Adipose tissue (tissue), 3 donors: ENCODE data around the gene ENPP3. TPM values are rescaled to one million over a fixed set of nuclear protein-coding genes. Genes with fewer than 3 reads are reported as not detected.
"Not testable (repeated sequence)": the region's sequence is repeated elsewhere in the genome, so short reads cannot be mapped to it uniquely, and the experiment has no call there.

Experiments
- H3K27ac ChIP-seq: one replicate; pipeline ENCODE4 v1.5.1; 2013; ENCODE audit warnings: low read depth, low read length
- WGBS, 3 donors: extraction: QIAGEN DNeasy Blood & Tissue Kit; methylation state at CpG; one replicate each; pipeline ENCODE4 v1.1.7; 2013; 5-methylcytosine and 5-hydroxymethylcytosine counted together
- polyA plus RNA-seq, 3 donors: library from polyadenylated mRNA; stranded (reverse); fragments of 200-250 nt; gene quantifications; one replicate each; pipeline ENCODE4 v1.2.3, GENCODE V29; 2013
- donor health status: healthy with polysubstance abuse.
- donor health status: Bipolar disorder and iron deficiency.
- donor health status: healthy.

ENPP3 gene
- polyA plus RNA-seq, 3 donors: 0.09 to 0.56 (median 0.54) TPM

DNA sequence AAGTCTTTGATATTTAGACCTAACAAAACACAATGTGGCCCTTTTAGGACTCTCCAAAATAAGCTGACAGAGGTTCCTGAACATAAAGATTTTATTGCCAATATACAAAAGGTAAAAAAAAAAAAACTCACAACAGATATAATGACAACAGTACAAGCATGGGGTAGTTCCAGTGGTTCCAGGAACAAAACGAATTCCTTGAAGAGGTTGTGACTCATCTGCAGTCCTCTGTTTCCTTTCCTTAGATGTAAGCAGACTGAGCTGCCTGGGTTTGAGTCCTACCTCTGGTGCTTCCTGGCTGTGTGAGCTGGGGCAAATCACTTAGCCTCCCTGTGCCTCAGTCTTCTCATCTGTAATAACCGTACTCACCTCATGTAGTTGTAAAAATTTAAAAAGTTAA lies 87.0 kb downstream of the ENPP3 start:
- 74 to 86% (median 80%) methylated on average over 2 of the region's 2 CpGs for WGBS, 3 donors
- no peak overlapping the region for H3K27ac ChIP-seq

DNA sequence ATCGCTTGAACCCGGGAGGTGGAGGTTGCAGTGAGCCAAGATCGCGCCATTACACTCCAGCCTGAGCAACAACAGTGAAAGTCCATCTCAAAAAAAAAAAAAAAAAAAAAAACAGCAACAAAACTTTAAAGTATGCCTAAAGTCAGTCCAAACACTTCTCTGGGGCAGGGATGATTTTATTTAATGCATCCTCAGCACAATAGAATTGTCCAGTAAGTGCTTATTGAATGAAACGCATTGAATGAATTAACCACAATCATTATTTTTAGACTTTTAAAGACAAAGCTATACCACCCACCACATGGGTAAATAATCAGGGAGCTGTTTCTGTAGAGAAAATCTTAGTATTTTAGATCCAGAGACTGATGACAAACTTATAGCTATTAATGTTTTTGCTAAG lies 90.4 kb downstream of the ENPP3 start:
- H3K27ac ChIP-seq: no peak overlapping the region
- whole genome bisulfite sequencing, 3 donors: 91 to 98% (median 96%) methylated on average over 5 of the region's 5 CpGs

DNA sequence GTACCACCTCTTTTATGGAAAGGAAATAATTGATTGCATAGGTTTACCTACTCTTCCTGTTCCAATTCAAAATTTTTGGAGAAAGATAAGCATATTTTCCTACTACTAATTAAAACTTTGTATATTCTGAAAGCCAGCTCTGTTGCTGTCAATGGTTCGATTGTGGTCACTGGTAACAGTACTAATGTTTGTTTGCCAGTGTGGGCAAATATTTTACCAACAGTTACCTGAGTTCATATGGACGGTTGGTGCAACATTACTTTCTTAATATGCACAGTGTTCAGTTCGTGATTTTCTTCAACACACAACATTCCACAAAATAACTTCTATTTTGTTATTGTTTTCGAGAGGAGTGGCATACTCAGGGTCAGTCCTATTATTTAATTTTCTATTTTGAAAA lies 90.8 kb downstream of the ENPP3 start:
- 65 to 86% (median 85%) methylated on average over 4 of the region's 4 CpGs for WGBS, 3 donors

DNA sequence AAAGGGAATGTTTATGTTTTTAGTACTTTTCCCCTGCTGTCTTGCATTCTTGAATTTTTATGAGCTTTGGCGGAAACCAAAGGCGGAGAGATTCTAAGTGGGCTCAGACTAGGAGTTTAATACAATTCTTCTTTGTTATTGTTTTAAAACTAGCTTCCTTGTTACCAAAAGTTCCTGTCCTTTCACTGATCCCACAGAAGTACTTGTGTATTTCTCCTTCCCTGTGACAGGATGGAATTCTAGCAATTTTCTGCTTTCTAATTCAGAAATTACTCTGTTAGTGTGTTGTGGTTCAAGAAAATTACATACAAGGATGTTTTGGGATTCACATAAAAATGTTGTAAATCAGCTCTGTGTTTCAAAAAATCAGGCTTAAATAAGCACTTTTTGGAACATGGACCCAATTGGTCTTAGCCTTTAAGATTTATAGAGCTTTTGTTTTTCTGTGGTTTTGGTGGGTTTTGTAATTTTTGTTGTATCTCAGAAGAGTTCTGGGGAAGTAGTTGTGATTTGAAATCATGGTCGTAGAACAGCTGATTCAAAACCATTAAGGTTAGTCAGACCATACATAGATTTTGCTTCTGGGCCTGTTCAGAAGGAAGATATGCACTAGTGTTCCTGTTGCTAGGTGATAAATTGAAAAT lies 91.3 kb downstream of the ENPP3 start:
- no peak overlapping the region for H3K27ac ChIP-seq
- 73 to 90% (median 79%) methylated on average over 3 of the region's 3 CpGs for WGBS, 3 donors

More for the DNA sequence above, 90.8 kb downstream of the ENPP3 start:
- H3K27ac ChIP-seq: no peak overlapping the region

DNA sequence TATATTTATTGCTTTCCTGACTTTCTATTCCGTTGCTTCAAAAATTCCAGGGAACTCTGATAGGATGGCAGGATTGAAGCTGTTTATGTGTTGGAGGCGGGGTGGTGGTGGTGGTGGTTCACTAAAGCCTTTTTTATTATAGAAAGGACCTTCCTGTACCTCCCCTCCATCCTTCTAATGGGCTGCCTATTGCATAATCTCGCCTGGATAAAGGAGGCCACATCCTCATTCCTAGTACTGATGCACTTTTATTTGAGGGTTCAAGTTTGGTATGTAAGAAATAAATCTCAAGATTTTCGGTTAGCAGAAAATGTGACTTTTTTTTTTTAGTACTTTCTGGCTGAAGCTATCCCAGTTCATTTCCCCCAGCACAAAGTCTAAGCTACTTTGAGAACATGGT lies 92.4 kb downstream of the ENPP3 start:
- WGBS, 3 donors: 67 to 82% (median 80%) methylated on average over 4 of the region's 4 CpGs
- H3K27ac ChIP-seq: no peak overlapping the region

DNA sequence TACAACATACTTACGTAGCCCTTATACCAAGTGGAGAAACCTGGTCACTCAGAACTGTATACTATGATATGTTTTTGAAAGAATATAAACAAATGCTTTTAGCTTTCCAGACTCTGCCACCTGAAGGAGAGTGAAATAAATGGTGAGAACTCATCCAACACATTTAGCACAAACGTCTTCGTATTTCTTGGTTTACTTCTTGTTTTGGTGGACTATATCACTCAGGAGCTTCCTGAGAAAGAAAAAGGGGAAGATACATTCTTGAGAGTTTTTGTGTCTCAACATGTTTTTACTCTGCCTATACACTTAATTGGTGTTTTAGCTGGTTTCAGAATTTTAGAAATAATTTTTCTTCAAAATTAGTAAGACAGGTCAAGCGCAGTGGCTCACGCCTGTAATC lies 93.2 kb downstream of the ENPP3 start:
- H3K27ac ChIP-seq: no peak overlapping the region
- 64 to 89% (median 75%) methylated on average over 5 of the region's 5 CpGs for WGBS, 3 donors

DNA sequence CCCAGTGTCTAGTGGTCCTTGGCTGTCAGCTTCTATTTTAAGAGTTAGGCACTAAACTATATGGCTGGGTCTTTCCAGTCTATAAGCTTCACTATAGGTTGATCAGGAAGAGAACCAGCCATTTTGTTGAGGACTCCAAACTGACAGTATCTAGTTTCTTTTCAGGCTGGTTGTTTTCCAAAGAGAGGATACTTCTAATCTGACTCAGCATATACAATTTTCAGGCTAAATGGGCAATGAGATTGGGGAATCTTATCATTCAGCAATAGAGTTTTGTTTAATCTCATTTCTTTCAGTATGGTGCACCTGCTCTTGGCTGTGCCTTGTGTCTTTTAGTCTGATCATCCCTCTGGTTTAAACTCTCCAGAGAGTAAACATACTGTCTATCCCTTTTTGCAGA lies 94.1 kb downstream of the ENPP3 start:
- no peak overlapping the region for H3K27ac ChIP-seq

DNA sequence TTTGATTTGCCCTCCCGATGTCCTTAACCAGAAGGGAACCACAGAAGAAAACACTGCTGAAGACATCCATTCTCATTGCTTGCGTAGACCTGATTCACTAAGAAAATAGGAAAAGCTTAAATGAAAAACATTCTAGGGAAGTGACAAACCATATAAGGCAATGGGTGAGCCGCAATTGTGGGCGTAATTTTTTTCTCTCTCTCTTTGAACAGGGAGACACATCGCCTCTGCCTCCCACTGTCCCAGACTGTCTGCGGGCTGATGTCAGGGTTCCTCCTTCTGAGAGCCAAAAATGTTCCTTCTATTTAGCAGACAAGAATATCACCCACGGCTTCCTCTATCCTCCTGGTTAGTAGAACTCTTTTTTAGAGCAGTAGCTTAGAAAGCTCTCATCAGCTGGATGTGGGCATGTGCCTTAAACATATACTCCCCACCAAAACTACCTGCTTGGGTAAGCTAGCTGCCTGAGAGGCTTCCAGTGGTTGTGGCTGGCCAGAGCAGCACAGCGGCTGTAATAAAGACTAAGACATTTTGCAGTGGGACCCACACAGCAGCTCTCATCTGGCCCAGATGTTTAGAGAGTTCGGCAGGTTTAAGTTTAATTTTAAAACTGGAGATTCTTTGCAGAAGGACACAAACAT lies 96.4 kb downstream of the ENPP3 start:
- H3K27ac ChIP-seq: no peak overlapping the region
- 74 to 83% (median 77%) methylated on average over 9 of the region's 9 CpGs for WGBS, 3 donors

DNA sequence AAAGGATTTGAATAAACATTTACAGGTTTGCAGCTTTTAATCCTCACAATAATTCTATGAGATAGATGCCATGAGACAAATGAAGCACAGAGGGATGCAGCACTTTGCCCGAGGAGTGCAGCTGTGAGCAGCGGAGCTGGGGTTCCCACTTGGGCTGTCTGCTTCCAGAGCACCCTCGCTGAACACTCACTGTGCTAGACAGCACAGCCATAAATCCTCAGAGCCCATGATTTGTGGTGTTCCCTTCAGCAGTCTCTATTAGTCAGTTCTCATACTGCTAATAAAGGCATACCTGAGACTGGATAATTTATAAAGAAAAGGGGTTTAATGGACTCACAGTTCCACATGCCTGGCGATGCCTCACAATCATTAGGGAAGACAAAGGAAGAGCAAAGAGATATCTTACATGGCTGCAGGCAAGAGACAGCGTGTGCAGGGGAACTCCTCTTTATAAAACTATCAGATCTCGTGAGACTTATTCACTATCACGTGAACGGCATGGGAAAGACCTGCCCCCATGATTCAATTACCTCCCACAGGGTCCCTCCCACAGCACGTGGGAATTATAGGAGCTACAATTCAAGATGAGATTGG lies 99.0 kb downstream of the ENPP3 start:
- no peak overlapping the region for H3K27ac ChIP-seq
- 73 to 84% (median 78%) methylated on average over 9 of the region's 9 CpGs for WGBS, 3 donors

DNA sequence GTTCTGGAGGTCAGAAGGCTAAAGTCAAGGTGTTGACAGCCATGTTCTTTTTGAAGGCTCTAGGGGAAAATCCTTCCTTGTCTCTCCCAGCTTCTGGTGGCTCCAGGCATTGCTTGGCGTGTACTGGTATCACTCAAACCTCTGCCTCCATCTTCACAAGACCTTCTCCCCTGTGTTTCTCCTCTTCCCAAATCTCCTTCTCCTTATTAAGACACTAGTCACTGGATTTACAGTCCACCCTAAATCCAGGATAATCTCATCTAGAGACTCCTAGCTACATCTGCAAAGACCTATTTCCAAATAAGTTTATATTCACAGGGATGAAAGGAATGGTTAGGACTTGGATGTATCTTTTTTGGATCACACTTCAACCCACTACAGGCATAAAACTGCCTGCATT lies 99.7 kb downstream of the ENPP3 start:
- WGBS, 3 donors: 95 to 96% (median 96%) methylated on average over 1 of the region's 1 CpG
- no peak overlapping the region for H3K27ac ChIP-seq

DNA sequence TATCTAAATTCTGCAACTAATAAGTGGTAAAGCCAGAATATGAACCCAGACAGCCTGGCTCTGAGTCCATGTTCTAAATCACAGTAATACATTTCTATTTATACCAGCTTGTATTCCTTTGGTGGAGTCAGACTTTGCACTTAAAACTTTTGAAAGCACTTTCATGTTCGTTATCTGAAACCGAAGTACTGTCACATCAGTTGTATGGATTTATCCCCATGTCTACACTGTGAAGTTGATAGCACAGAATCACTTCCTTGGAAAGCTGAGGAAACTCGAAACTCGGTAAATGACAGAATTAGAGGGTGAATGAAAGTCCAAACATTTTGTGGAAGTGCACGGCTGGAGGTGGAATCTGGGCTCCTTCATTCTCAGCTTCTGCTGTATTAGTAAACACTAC lies 102.0 kb downstream of the ENPP3 start:
- H3K27ac ChIP-seq: no peak overlapping the region
- WGBS, 3 donors: 83 to 91% (median 89%) methylated on average over 5 of the region's 5 CpGs

DNA sequence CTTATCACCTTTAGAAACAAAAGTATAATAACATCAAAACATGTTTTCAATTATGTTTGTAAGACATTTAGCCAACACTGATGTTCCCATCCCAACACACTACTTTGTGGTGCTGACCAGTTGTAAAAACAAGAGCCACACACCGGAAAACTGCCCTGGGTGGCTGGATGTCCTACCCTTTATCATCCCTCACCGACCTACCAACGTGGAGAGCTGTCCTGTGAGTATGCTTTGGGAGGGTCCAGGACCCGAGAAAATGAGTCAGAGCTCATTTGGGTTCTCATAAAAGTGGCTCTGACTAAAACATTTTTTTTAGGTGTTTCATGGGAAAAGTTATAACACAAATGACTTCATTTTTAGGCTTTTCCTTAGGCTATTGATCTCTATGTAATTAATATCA lies 103.1 kb downstream of the ENPP3 start:
- 80 to 91% (median 84%) methylated on average over 4 of the region's 4 CpGs for WGBS, 3 donors
- no peak overlapping the region for H3K27ac ChIP-seq

DNA sequence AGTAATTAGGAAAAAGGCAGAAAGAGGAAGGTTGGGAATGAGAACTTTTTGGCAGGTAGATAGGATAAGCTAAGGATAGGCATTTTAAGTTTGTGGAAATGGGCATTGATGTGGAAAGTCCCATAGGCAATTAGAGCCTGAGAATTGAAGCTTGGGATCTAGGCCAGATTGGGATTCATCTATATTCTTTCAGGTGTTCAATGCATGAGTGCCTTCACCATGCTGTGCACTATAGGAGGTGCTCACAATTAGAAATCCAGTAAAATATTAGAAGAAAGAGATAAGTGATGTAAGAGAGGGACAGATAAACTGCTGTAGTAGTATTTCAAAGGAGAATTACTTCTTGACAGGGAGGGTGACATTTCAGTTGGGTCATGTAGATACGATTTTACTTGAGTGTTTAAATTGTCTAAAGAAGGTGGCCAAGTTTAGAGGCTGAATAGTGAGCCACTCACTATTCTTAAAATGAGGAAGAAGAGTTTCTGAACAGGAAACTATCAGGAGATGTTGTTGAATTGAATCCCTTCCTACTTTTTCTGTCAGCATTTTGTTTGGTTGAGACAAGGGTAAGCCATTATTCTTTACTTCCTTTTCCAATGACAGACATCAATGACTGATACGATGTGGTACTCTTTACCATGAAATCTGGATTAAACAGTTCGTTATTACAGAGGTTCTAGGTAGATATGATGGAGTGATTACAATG lies 104.7 kb downstream of the ENPP3 start:
- 43 to 63% (median 51%) methylated on average over 3 of the region's 3 CpGs for WGBS, 3 donors
- H3K27ac ChIP-seq: no peak overlapping the region

DNA sequence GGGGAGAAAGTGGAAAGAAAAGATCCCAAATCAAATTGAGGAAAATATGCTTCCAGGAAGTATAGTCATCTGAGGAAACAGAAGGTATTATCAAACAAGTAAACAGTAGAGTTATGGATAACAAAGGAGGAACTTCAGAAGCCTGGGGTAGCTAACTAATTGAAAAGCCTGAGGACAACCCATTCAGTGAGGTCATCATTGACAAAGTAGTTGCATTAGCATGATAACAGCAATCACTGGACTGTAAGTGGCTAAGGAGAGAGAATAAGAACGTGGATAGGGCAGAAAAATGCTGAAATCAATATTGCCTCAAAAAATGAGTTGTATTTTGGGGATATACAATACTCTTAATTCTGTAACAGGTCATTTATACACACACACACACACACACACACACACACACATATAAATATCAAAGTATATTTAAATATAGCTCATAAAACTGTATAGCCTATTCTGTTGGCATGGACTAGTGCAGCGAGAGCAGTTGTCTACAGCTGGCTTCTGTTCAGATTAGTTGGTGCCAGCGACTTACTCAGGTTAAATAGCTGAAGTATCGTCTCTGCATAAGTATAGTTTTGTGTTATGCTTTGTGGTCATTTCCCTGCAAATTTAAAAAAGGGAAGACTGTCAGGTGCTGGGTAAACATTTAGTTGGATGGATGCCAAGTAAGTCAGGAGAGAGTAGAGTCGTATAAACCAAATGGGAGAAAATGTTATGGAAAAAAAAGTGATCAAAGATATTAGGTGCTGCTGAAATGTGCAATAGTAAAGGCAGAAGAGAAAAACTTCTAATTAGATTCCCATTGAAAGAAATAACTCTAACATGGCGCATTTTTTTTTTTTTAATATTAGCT lies 107.6 kb downstream of the ENPP3 start:
- no peak overlapping the region for H3K27ac ChIP-seq
- 32 to 57% (median 45%) methylated on average over 6 of the region's 6 CpGs for WGBS, 3 donors

DNA sequence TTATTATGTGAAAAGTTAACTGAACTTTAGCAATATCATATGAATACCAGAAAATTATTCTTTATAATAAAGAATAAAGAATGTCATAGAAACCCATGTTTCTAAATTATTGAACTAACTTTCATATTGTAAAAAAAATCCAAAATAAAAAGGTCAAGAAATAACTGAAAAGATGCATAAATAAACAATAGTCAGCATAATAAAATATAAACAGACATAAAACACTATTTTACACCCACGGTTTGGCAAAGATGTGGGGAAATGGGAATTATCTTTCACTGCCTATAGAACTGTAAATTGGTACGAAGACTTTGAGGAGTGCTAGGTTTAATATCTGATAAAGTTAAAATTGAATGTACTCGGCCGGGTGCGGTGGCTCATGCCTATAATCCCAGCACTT lies 108.4 kb downstream of the ENPP3 start:
- no peak overlapping the region for H3K27ac ChIP-seq
- 89 to 93% (median 92%) methylated on average over 5 of the region's 5 CpGs for WGBS, 3 donors

DNA sequence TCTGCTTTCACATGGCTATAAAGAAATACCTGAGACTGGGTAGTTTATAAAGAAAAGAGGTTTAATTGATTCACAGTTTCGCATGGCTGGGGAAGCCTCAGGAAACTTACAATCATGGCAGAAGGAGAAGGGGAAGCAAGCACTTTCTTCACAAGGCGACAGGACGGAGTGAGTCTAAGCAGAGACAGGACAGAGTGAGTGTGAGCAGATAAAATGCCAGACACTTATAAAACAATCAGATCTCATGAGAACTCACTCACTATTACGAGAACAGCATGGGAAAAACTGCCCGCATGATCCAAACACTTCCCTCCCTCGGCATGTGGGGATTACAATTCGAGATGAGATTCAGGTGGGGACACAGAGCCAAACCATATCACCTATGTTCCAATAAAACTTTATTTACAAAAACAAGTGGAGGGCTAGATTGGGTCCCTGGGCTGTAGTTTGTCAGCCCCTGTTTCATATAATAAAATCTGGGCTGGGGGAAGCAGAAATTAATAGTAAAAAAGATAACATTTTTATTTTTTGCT lies 110.8 kb downstream of the ENPP3 start:
- H3K27ac ChIP-seq: no peak overlapping the region
- 82 to 90% (median 84%) methylated on average over 7 of the region's 7 CpGs for WGBS, 3 donors

DNA sequence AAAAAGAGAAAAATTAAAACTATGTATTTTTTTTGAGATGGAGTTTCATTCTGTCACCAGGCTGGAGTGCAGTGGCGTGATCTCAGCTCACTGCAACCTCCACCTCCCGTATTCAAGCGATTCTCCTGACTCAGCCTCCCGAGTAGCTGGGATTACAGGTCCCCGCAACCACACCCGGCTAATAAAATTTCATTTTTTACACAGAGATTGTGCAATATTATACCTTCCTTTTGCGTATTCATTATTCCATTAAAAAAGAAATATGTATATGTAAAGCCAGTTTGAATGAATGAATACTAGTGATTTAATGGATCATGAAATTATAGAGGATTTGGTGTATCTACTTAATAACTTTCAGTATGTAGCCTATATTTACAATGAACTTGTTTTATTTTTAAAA lies 111.9 kb downstream of the ENPP3 start:
- H3K27ac ChIP-seq: no peak overlapping the region
- 92 to 99% (median 94%) methylated on average over 7 of the region's 7 CpGs for WGBS, 3 donors

DNA sequence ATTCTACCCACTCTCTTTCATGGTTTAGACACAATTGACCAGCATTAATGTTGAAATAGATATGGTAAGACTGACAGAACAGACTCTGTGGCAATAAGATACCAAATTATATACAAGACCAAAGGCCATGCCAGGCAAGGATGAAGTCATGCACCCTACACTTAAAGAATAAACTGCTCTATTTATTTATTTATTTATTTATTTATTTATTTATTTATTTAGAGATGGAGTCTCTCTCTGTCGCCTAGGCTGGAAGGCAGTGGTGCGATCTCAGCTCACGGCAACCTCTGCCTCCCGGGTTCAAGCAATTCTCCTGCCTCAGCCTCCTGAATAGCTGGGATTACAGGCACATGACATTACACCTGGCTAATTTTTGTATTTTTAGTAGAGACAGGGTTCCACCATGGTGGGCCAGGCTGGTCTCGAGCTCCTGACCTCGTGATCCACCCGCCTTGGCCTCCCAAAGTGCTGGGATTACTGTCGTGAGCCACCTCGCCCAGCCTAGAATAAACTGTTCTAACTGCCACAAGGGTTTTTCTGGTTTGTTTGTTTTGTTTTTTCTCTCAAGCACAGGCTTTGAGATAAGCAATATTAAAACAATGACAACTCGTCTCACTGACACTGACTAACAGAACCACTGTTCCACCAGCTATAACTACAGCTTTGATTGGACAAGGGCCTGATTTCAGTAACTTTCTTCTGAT lies 114.1 kb downstream of the ENPP3 start:
- not testable (repeated sequence) for H3K27ac ChIP-seq
- 87 to 95% (median 92%) methylated on average over 10 of the region's 10 CpGs for WGBS, 3 donors
